HG02571 (cell line): Measurements from ENCODE around the gene NR1I3.
"Not testable (repeated sequence)": the region's sequence is repeated elsewhere in the genome, so short reads cannot be mapped to it uniquely, and the experiment has no call there.

Experiments used
- ATAC-seq: cut with Tn5 transposase; IDR thresholded peaks from one replicate; pipeline ENCODE4 v1.9.1; 2021; ENCODE audit warnings: mild to moderate bottlenecking, moderate library complexity; ENCODE audit not compliant: unreplicated experiment

NR1I3 gene

DNA sequence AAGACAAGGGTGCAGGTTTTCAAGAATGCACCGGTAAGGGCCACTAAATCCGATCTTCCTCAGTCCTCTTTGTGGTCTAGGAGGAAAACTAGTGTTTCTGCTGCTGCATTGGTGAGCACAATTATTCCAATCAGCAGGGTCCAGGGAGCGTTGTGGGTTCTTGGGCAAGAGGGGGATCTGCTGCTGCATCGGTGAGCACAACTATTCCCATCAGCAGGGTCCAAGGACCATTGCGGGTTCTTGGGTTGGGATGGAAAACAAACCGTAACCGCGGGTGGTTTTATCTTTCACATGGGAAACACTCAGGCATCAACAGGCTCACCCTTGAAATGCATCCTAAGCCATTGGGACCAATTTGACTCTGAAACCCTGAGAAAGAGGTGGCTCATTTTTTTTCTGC, 13.6 kb upstream of the NR1I3 start:
- ATAC-seq, result no peak

- ATAC-seq, result no peak
These were observed 12.8 kb upstream of the NR1I3 start for GRCh38 chr1:161250829-161251228.

DNA sequence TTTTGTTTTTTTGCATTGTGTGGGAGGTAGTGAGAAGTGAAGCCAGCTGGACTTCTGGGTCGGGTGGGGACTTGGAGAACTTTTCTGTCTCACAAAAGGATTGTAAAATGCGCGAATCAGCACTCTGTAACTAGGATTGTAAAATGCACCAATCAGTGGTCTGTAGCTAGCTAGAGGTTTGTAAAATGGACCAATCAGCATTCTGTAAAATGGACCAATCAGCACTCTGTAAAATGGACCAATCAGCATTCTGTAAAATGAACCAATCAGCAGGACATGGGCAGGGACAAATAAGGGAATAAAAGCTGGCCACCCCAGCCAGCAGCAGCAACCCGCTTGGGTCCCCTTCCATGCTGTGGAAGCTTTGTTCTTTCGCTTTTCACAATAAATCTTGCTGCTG, 12.1 kb upstream of the NR1I3 start:
- ATAC-seq, result not testable (repeated sequence)

DNA sequence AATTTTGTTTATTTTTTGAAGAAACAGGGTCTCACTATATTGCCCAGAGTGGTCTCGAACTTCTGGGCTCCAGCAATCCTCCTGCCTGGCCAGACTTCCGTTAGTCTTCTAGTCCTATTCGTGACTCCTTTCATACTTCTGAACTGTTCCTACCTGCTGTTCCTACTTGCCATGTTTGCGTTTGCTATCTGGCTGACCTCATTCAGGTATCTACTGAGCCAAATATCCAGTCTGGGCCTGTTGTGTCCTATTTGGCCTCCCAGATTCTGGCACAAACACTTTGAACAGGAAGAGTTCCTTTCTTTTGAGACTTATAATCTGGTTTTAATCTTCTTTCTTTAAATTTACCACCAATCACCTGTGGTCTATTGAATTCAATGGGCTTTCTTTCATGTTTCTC, 6.9 kb upstream of the NR1I3 start:
- no peak for ATAC-seq

DNA sequence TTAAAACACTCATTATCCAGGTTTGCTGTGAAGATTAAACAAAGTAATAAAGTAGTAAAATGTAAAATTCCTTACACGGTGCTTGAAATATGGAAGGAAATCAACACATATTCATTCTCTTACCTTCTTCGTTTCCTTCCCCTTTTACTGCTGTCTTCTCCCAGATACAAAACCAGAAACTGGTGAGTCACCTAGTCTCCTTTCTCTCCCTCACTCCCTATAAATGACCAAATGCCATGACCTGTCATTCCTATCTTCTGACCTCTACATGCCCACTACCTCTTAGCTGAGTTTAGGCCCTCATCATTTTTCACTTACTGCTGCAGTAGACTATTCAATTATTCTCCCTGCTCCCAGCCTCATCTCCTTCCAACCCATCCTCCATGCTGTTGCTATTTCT, 4.3 kb upstream of the NR1I3 start:
- no peak for ATAC-seq

- no peak for ATAC-seq
These were observed 3.7 kb upstream of the NR1I3 start for GRCh38 chr1:161241682-161242081.

- ATAC-seq, result no peak
These were observed 1.8 kb downstream of the NR1I3 start for GRCh38 chr1:161235957-161236775.

DNA sequence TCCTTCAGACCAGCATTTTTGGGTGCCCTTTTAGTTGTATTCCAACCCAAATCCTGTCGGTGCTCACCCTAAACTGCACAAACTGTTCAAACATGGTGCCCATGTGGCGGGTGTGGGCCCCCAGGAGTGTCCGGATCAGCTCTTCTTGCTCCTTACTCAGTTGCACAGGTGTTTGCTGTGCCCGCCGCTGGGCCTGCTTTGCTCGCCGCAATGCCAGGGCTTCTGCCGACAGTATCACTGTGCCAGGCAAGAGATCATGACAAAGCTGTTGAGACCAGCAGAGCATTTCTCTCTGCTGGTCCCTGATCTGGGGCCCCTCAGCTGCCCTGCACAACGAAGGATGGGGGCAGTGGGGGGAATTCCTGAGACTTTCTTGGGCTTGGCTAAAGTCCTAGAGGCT, 4.9 kb downstream of the NR1I3 start:
- ATAC-seq, result no peak

DNA sequence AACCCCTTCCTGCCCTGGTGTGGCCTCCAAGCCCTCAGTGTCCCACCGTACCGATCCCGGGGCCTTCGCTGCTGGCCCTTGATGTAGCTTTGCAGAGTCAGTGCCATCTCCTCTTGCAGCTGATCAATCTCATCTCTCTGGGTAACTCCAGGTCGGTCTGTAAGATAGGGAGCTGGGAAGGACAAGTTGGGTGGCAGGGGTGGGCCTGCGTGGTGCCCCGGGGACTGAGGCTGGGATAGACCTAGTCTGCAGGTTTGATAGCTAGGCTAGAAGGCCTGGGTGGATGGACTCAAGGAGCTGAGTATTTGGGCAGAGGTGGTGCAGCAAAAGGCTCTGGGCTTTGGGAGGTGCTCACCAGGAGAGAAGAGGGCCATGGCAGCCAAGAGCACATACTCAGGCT, 7.2 kb downstream of the NR1I3 start:
- no peak for ATAC-seq

- ATAC-seq, result no peak
These were observed 8.1 kb downstream of the NR1I3 start for GRCh38 chr1:161229896-161230295.

DNA sequence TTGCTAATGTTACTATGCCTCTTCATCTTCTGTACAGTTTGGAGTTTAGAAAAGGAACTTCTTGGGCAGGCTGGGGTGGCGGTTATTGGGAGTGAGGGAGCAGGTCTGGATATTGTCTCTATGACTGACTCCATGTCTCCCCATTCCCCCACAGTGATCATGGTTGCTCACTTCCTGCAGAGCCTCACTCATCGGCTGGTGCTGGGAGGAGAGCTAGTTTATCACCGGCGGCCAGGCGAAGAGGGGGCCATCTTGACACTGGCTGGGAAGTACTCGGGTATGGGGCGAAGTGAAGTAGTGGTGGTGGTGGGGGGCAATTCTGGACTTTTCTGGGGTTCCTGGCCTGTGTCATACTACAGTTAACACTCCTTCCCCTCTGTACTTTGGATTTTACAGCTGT, 10.0 kb downstream of the NR1I3 start:
- ATAC-seq, result no peak

DNA sequence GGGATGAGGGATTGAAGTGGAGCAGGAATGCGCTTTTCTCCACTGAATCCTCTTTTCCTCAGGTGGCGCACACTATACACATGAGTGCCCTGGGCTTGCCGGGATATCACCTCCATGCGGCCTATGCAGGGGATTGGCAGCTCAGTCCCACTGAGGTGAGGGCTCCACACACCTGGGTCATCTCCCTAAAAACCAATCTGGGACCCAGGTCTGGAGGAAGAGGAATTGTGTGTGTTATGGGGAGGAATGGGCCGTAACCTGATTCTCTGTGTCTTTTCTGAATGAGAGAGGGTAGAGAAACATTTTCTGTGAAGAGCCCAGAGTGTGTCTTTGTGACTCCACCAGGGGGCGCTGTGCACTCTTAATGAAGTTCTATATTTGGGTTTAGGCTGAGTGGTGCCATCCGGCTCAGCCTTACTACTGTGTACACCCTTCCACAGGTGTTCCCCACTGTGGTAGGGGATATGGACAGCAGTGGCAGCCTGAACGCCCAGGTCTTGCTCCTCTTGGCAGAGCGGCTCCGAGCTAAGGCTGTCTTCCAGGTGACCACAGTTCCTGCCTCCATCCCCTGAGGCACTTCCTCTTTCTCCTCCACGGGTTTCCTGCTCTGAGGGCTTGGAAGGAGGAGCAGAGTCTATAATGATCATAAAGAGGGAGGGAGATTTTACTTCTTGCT, 10.7 kb downstream of the NR1I3 start:
- no peak for ATAC-seq

DNA sequence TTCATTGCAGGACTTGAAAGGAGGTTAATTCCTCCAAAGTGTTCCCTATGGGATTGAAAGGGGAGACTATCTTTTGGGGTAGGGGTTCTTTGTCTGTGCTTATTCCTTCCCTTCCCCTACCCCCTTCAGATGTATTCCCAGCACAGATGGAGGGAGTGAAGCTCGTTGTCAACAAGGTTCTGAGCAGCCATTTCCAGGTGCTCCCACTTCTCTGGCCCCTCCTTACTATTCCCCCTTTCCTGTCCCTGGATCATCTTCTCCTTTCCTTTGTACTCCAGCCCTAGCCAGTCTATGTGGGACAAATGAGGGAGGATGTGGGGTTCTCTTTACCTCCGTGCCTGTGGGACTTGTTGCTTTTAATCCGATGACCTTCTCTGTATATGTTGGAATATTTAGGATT, 11.2 kb downstream of the NR1I3 start:
- ATAC-seq, result no peak

- no peak for ATAC-seq
These were observed 11.7 kb downstream of the NR1I3 start for GRCh38 chr1:161226320-161226711.

- ATAC-seq, result peak; percentile 92
These were observed 12.3 kb downstream of the NR1I3 start, which contains the start of gene TOMM40L for GRCh38 chr1:161225534-161226319. TSS of gene TOMM40L (plus strand) at chr1:161226060. CDS start at chr1:161226490, 430 bp downstream.

GRCh38 chr1:161225178-161225533, 12.8 kb downstream of the NR1I3 start:
- no peak for ATAC-seq

DNA sequence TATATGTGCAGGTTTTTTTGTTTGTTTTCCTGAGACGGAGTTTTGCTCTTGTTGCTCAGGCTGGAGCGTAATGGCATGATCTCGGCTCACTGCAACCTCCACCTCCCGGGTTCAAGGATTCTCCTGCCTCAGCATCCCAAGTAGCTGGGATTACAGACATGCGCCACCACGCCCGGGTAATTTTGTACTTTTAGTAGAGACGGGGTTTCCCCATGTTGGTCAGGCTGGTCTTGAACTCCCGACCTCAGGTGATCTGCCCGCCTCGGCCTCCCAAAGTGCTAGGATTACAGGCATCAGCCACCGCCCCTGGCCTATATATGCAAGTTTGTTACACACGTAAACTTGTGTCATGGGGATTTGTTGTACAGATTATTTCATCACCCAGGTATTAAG, 13.3 kb downstream of the NR1I3 start:
- ATAC-seq, result not testable (repeated sequence)

DNA sequence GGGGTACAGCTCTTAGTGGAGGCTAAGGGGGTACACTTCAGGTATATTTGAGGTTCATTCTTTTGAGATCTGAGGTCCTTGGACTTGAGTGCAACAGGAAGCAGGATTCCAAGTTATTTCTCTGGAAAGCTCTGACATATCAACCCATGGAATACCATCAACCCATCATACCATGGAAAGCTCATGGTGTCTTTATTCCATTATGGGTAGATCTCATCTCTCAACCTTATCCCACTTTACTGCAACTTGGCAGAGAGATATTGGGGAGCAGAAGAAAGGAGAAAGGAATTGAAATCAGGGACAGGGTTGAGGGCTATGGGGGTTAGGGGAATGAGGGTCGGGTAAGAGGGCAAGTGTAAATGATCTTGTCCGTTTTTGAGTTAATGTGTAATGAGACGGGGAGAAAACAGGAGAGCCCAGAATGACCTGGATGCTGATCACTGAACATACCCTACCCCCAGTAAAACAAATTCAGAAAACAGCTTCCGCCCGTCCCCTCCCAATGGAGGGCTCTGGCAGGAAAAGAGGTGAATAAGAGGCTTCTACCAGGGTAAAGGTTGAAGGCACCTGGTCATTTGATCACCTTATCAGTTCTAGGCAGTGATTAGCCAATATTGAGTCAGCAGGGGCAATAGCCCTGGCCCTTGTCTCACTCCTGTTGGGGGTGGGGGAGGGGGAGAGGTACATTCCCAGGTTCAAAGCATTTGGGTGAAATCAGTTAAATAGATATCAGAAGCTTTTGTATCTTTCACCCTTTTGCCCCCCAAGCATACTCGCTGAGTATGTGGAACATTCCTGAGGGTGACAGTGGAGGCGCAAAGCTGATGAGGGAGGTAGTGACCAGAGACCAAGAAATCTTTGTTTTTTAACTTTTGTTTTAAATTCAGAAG, 14.0 kb downstream of the NR1I3 start:
- ATAC-seq, result no peak

GRCh38 chr1:161222175-161223019, 15.6 kb downstream of the NR1I3 start:
- ATAC-seq, result no peak

GRCh38 chr1:161220002-161220401, 18.0 kb downstream of the NR1I3 start:
- ATAC-seq, result no peak
